SK-N-SH (cell line): Measurements from ENCODE around the gene AHNAK. TPM values are rescaled to one million over a fixed set of nuclear protein-coding genes. Genes with fewer than 3 reads are reported as not detected.

Experiments used
- CTCF ChIA-PET: fragments of 300-600, 350-600 bp; formaldehyde crosslinking; extraction: SDS; loops from one replicate; lab custom pipeline; 2021; lab: Yijun Ruan, JAX
- POLR2A ChIA-PET: fragments of 350-600 bp; sonication (Branson Sonifier 250); formaldehyde crosslinking; extraction: SDS; loops from one replicate; lab custom pipeline; 2020; ENCODE audit warnings: antibody characterized with exemption, inconsistent platforms; lab: Yijun Ruan, JAX
- DNase-seq: peaks from one replicate; pipeline ENCODE4 v3.0.0; 2012
- H2AFZ ChIP-seq: fragments of 200-600 bp; sonication (generic); 2 replicates; pipeline ENCODE4 v1.8.1; 2016; ENCODE audit warnings: antibody characterized with exemption, mild to moderate bottlenecking, low read depth
- H3F3A ChIP-seq: fragments of 200-600 bp; sonication (generic); replicated peaks from 2 replicates; pipeline ENCODE3; 2016; ENCODE audit warnings: antibody characterized with exemption, mild to moderate bottlenecking; ENCODE audit not compliant: insufficient read depth
- H3K27ac ChIP-seq, 2 experiments: fragments of 200-500 bp in 1 of 2; fragments of 200-600 bp in 1 of 2; sonication (Bioruptor generic) in 1 of 2; sonication (generic), shearing (Covaris generic) in 1 of 2; 2 replicates each; pipeline versions ENCODE4 v1.5.1 to v1.6.1; 2014 to 2016; ENCODE audit warnings: low read depth in 2 of 2, inconsistent platforms in 1 of 2, low read length in 1 of 2, mild to moderate bottlenecking in 1 of 2, mixed read lengths in 1 of 2
- H3K27me3 ChIP-seq: fragments of 200-600 bp; sonication (generic), shearing (Covaris generic); 2 replicates; pipeline ENCODE4 v1.6.1; 2016; ENCODE audit warnings: mixed run types; ENCODE audit not compliant: insufficient read depth
- H3K36me3 ChIP-seq, 2 experiments: fragments of 200-500 bp in 1 of 2; fragments of 200-600 bp in 1 of 2; sonication (Bioruptor generic) in 1 of 2; sonication (generic) in 1 of 2; replicated peaks in 1 of 2; 2 replicates each; pipeline versions ENCODE3 to v1.5.1; 2014 to 2016; ENCODE audit warnings: low read length in 1 of 2, mild to moderate bottlenecking in 1 of 2; ENCODE audit not compliant: insufficient read depth in 2 of 2, control insufficient read depth in 1 of 2
- H3K4me1 ChIP-seq, 2 experiments: fragments of 200-500 bp in 1 of 2; fragments of 200-600 bp in 1 of 2; sonication (Bioruptor generic) in 1 of 2; sonication (generic), shearing (Covaris generic) in 1 of 2; 2 replicates each; pipeline versions ENCODE4 v1.5.1 to v1.6.1; 2014 to 2016; ENCODE audit warnings: low read depth in 1 of 2, low read length in 1 of 2, mixed run types in 1 of 2; ENCODE audit not compliant: insufficient read depth in 2 of 2, control insufficient read depth in 1 of 2
- H3K4me2 ChIP-seq: fragments of 200-600 bp; sonication (generic), shearing (Covaris generic); 2 replicates; pipeline ENCODE4 v1.6.1; 2017; ENCODE audit warnings: mixed run types
- H3K4me3 ChIP-seq, 2 experiments: fragments of 200-500 bp in 1 of 2; fragments of 200-600 bp in 1 of 2; sonication (Bioruptor generic) in 1 of 2; sonication (generic), shearing (Covaris generic) in 1 of 2; 2 replicates each; pipeline versions ENCODE4 v1.5.1 to v1.8.1; 2014 to 2016; ENCODE audit warnings: low read depth in 2 of 2, inconsistent platforms in 1 of 2, low read length in 1 of 2, mild to moderate bottlenecking in 1 of 2, mixed read lengths in 1 of 2, moderate library complexity in 1 of 2
- H3K79me2 ChIP-seq: fragments of 200-600 bp; sonication (generic); 2 replicates; pipeline ENCODE4 v1.8.1; 2017; ENCODE audit warnings: mild to moderate bottlenecking; ENCODE audit not compliant: insufficient read depth
- H3K9ac ChIP-seq: fragments of 200-600 bp; sonication (generic); 2 replicates; pipeline ENCODE4 v1.6.1; 2017; ENCODE audit warnings: mixed run types
- H3K9me2 ChIP-seq: fragments of 200-600 bp; sonication (generic); 2 replicates; pipeline ENCODE4 v1.6.1; 2017; ENCODE audit warnings: mixed run types
- H3K9me3 ChIP-seq: fragments of 200-600 bp; sonication (generic); 2 replicates; pipeline ENCODE4 v1.6.1; 2017; ENCODE audit warnings: mixed run types, mild to moderate bottlenecking, moderate library complexity
- H4K20me1 ChIP-seq: fragments of 200-600 bp; sonication (generic); 2 replicates; pipeline ENCODE4 v1.6.1; 2017; ENCODE audit warnings: mild to moderate bottlenecking, mixed run types; ENCODE audit not compliant: insufficient read depth
- CHD2 ChIP-seq: fragments of 150-350 bp; IDR thresholded peaks from 2 replicates; pipeline ENCODE4 v1.6.1; 2018; ENCODE audit warnings: low read length; ENCODE audit not compliant: partially characterized antibody
- EP300 ChIP-seq, 2 experiments: IDR thresholded peaks; 2 replicates each; pipeline versions ENCODE4 v1.4.0 to v1.6.1; 2012; ENCODE audit warnings: borderline replicate concordance in 1 of 2, low read depth in 1 of 2, low read length in 1 of 2
- IRF3 ChIP-seq: fragments of 150-350 bp; IDR thresholded peaks from 2 replicates; pipeline ENCODE4 v1.6.1; 2016; ENCODE audit warnings: mild to moderate bottlenecking, low read depth, low read length
- PBX3 ChIP-seq: IDR thresholded peaks from 2 replicates; pipeline ENCODE4; 2012
- REST ChIP-seq: IDR thresholded peaks from 2 replicates; pipeline ENCODE4 v1.6.1; 2012; ENCODE audit warnings: mild to moderate bottlenecking, low read depth, low read length, moderate library complexity
- RXRA ChIP-seq: IDR thresholded peaks from 2 replicates; pipeline ENCODE4 v1.4.0; 2012; ENCODE audit warnings: low read depth, mild to moderate bottlenecking, borderline replicate concordance
- SIN3A ChIP-seq: IDR thresholded peaks from 2 replicates; pipeline ENCODE4 v1.6.1; 2012; ENCODE audit warnings: low read depth, mild to moderate bottlenecking, low read length, moderate library complexity, borderline replicate concordance
- ZBTB33 ChIP-seq: IDR thresholded peaks from 2 replicates; pipeline ENCODE4 v1.4.0; 2012; ENCODE audit warnings: low read depth, borderline replicate concordance
- WGBS: methylation state at CpG from one replicate; pipeline ENCODE4 v1.1.6; 2017; ENCODE audit warnings: low lambda C conversion rate; 5-methylcytosine and 5-hydroxymethylcytosine counted together
- polyA plus RNA-seq, 3 experiments: library from polyadenylated mRNA; depleted of rRNA; stranded (reverse); fragments of >200 nt; gene quantifications; 2 replicates each; pipeline ENCODE4 v1.2.3, GENCODE V29; 2012

Gene AHNAK
- polyA plus RNA-seq, 1 of the 3 experiments (the other 2 are of a cell fraction), result 57.8 TPM

GRCh38 chr11:62573592-62574362 is 27.2 kb upstream of the AHNAK start, which contains the start of gene EEF1G (continued):
- 0 out of 2 replicates have a peak, but pooled peaks have one; percentile 1 for TF ChIP-seq PBX3
- TF ChIP-seq RXRA, result no peak
- TF ChIP-seq IRF3, result no peak
- TF ChIP-seq ZBTB33, result peak; percentile 92
- TF ChIP-seq CHD2, result peak; percentile 96
- TF ChIP-seq EP300 (IDR thresholded peaks at IDR 0.05; ENCODE audit: borderline replicate concordance in 1 of 2, low read depth in 1 of 2, low read length in 1 of 2), result peak; percentile 15 to 41; a peak in 2 of 4 replicates

- Histone ChIP-seq H3K9ac (peak overlapping the region; percentile 88), H3K4me1 (peaks cover 19 to 28% of the 10 kb centered on the region in 2 experiments; a peak in 3 of 4 replicates), H3K79me2 (peaks cover 73% of the 10 kb centered on the region), H3K27me3 (no peaks in the 10 kb centered on the region), H3K4me3 (peak overlapping the region; percentile 83 to 93), H3K36me3 (peaks cover 41 to 51% of the 10 kb centered on the region in 2 experiments), H2AFZ (no peak overlapping the region; the same call in 1 of the 2 replicates), H3K9me2 (no peaks in the 10 kb centered on the region), H3K9me3 (no peaks in the 10 kb centered on the region), H3F3A (peaks cover 22% of the 10 kb centered on the region), H3K27ac (peak overlapping the region; percentile 64 to 85), H3K4me2 (peak overlapping the region; percentile 95), H4K20me1 (peaks cover 39% of the 10 kb centered on the region)
- POLR2A ChIA-PET, result interaction anchor here (0.6 to 2.0 kb wide), 20 partner anchors 8 to 181 kb away, joined by 3 to 47 read pairs (median 5); partner anchors contain the start of genes AHNAK, B3GAT3, C11orf98 and CSKMT
- 2% methylated on average over 33 of the region's 33 CpGs for WGBS
- peak; percentile 34 for DNase-seq
- TF ChIP-seq REST (no peak), SIN3A (0 out of 2 replicates have a peak, but pooled peaks have one; percentile 33)
- CTCF ChIA-PET, result interaction anchor here (0.6 to 3.2 kb wide), 7 partner anchors 9 to 179 kb away, joined by 3 to 14 read pairs (median 4); no protein-coding TSS in a partner anchor
These were observed 26.5 kb upstream of the AHNAK start for GRCh38 chr11:62573006-62573591.
